OCI-LY1 (cell line): Measurements from ENCODE around the gene PSTPIP1.

Experiments used
- H2AFZ ChIP-seq: fragments of 200-600 bp; sonication (generic), shearing (Covaris generic); 2 replicates; pipeline ENCODE4 v1.6.0; 2014; ENCODE audit warnings: antibody characterized with exemption, mild to moderate bottlenecking, low read length
- H3F3A ChIP-seq: fragments of 200-600 bp; sonication (generic), shearing (Covaris generic); 2 replicates; pipeline ENCODE4 v1.6.0; 2014; ENCODE audit warnings: mild to moderate bottlenecking, antibody characterized with exemption, low read length, moderate library complexity; ENCODE audit not compliant: insufficient read depth
- H3K27ac ChIP-seq: fragments of 200-600 bp; sonication (generic); 2 replicates; pipeline ENCODE4 v1.5.1; 2014; ENCODE audit warnings: low read length, mixed run types, mild to moderate bottlenecking, low read depth; ENCODE audit not compliant: poor library complexity, severe bottlenecking
- H3K27me3 ChIP-seq: fragments of 200-600 bp; sonication (generic); 2 replicates; pipeline ENCODE4 v1.6.0; 2014; ENCODE audit warnings: antibody characterized with exemption, mild to moderate bottlenecking, low read length, moderate library complexity; ENCODE audit not compliant: insufficient read depth
- H3K36me3 ChIP-seq: fragments of 200-600 bp; sonication (generic); 2 replicates; pipeline ENCODE4 v1.6.1; 2014; ENCODE audit warnings: mild to moderate bottlenecking, antibody characterized with exemption, low read length, moderate library complexity, mixed read lengths; ENCODE audit not compliant: insufficient read depth
- H3K4me1 ChIP-seq: fragments of 200-600 bp; sonication (generic); 2 replicates; pipeline ENCODE4 v1.5.1; 2014; ENCODE audit warnings: mild to moderate bottlenecking, low read length, moderate library complexity; ENCODE audit not compliant: insufficient read depth, severe bottlenecking
- H3K4me2 ChIP-seq: fragments of 200-600 bp; sonication (generic), shearing (Covaris generic); 2 replicates; pipeline ENCODE4 v1.6.1; 2014; ENCODE audit warnings: low read length
- H3K4me3 ChIP-seq: fragments of 200-600 bp; sonication (generic); 2 replicates; pipeline ENCODE4 v1.5.1; 2014; ENCODE audit warnings: low read length, low read depth, mild to moderate bottlenecking, mixed read lengths; ENCODE audit not compliant: poor library complexity, severe bottlenecking
- H3K79me2 ChIP-seq: fragments of 200-600 bp; shearing (Covaris generic); 2 replicates; pipeline ENCODE4 v1.6.1; 2016; ENCODE audit warnings: mixed run types, low read length, mixed read lengths; ENCODE audit not compliant: insufficient read depth
- H3K9ac ChIP-seq: fragments of 200-600 bp; sonication (generic), shearing (Covaris generic); 2 replicates; pipeline ENCODE4 v1.6.1; 2014; ENCODE audit warnings: mild to moderate bottlenecking, low read length, mixed read lengths
- H3K9me2 ChIP-seq: fragments of 200-600 bp; sonication (generic), shearing (Covaris generic); 2 replicates; pipeline ENCODE4 v1.6.1; 2014; ENCODE audit warnings: low read depth, mild to moderate bottlenecking, low read length, mixed read lengths
- H3K9me3 ChIP-seq: fragments of 200-600 bp; shearing (Covaris generic); 2 replicates; pipeline ENCODE4 v1.6.1; 2014; ENCODE audit warnings: low read length, mixed read lengths
- H4K20me1 ChIP-seq: fragments of 200-600 bp; sonication (generic), shearing (Covaris generic); 2 replicates; pipeline ENCODE4 v1.6.0; 2016; ENCODE audit warnings: mild to moderate bottlenecking, low read length; ENCODE audit not compliant: insufficient read depth
- EZH2 ChIP-seq: fragments of 200-600 bp; sonication (generic), shearing (Covaris generic); IDR thresholded peaks from 2 replicates; pipeline ENCODE4 v1.8.0; 2017; ENCODE audit warnings: borderline replicate concordance, mixed run types, mild to moderate bottlenecking, antibody characterized with exemption, low read length, moderate library complexity, mixed read lengths
- TF ChIP-seq, protein P1 (sequence below): fragments of 200-600 bp; sonication (generic), shearing (Covaris generic); IDR thresholded peaks from 2 replicates; pipeline ENCODE4 v1.5.1; 2017; ENCODE audit warnings: mild to moderate bottlenecking, antibody characterized with exemption, low read length, moderate library complexity, mixed read lengths

PSTPIP1 gene

DNA sequence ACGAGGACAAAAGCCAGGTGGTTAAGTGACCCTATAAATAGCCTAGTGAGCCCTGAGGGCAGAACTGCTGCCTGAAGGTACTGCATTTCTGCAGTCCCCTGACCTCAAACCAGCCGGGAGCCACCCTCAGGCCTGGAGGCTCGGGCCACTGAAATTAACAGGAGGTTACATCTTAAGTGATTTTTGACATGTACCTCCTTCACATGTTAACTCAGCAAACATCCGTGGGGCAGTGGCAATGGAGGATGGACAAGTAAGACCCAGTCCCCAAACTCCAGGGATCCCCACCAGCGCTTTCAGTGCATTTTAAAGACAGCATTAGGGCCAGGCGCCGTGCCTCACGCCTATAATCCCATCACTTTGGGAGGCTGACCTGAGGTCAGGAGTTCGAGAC is 26.2 kb downstream of the PSTPIP1 start:
- Histone ChIP-seq H2AFZ (no peak overlapping the region), H3K27ac (no peak overlapping the region), H3K4me2 (no peak overlapping the region)

DNA sequence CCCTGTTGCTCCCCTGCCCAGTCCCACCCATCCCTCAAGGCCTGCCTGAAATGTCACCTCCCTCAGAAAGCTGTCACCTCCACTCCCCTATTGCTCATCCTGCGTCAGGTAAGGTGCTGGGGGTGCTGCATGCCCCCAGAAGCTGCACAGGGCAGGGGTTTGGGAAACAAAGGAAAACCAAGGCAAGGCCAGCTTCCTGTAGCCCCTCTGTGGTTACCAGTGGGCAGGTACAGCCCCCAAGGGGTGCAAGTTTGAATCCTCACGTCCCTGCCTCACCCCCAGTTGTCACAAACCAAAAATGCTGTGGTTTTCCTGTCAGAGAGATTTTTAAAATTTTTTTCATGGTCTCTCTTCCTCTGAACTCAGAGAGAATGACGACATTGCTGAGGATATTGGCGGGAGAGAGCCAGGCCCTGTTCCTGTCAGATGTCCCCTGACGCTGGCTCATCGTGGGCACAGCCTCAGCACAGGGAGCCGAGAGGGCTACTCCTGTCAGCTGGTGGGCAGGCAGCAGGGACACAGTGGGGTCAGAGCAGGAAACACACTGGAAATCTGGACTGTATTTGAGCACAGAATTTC is 27.0 kb downstream of the PSTPIP1 start:
- Histone ChIP-seq H3K4me2 (no peak overlapping the region), H3K4me1 (no peaks in the 10 kb centered on the region), H3K9me3 (no peaks in the 10 kb centered on the region), H3K27me3 (no peaks in the 10 kb centered on the region), H3K4me3 (no peak overlapping the region), H3K9ac (no peak overlapping the region), H3F3A (no peaks in the 10 kb centered on the region), H3K27ac (no peak overlapping the region), H3K9me2 (no peaks in the 10 kb centered on the region), H3K36me3 (no peaks in the 10 kb centered on the region), H2AFZ (no peak overlapping the region), H3K79me2 (no peaks in the 10 kb centered on the region), H4K20me1 (no peaks in the 10 kb centered on the region)
- TF ChIP-seq, protein P1, sequence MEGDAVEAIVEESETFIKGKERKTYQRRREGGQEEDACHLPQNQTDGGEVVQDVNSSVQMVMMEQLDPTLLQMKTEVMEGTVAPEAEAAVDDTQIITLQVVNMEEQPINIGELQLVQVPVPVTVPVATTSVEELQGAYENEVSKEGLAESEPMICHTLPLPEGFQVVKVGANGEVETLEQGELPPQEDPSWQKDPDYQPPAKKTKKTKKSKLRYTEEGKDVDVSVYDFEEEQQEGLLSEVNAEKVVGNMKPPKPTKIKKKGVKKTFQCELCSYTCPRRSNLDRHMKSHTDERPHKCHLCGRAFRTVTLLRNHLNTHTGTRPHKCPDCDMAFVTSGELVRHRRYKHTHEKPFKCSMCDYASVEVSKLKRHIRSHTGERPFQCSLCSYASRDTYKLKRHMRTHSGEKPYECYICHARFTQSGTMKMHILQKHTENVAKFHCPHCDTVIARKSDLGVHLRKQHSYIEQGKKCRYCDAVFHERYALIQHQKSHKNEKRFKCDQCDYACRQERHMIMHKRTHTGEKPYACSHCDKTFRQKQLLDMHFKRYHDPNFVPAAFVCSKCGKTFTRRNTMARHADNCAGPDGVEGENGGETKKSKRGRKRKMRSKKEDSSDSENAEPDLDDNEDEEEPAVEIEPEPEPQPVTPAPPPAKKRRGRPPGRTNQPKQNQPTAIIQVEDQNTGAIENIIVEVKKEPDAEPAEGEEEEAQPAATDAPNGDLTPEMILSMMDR: no peak
- TF ChIP-seq EZH2: no peak

More for the DNA sequence above, 26.2 kb downstream of the PSTPIP1 start:
- H3K4me3 ChIP-seq: no peak overlapping the region
- H3K4me1 ChIP-seq: no peaks in the 10 kb centered on the region
- TF ChIP-seq EZH2: no peak
- TF ChIP-seq, protein P1: no peak
- no peaks in the 10 kb centered on the region for H3K79me2 ChIP-seq
- no peaks in the 10 kb centered on the region for H3K9me2 ChIP-seq
- no peaks in the 10 kb centered on the region for H3K9me3 ChIP-seq
- H3K27me3 ChIP-seq: no peaks in the 10 kb centered on the region
- H3K9ac ChIP-seq: no peak overlapping the region
- H3K36me3 ChIP-seq: no peaks in the 10 kb centered on the region
- no peaks in the 10 kb centered on the region for H3F3A ChIP-seq
- no peaks in the 10 kb centered on the region for H4K20me1 ChIP-seq

DNA sequence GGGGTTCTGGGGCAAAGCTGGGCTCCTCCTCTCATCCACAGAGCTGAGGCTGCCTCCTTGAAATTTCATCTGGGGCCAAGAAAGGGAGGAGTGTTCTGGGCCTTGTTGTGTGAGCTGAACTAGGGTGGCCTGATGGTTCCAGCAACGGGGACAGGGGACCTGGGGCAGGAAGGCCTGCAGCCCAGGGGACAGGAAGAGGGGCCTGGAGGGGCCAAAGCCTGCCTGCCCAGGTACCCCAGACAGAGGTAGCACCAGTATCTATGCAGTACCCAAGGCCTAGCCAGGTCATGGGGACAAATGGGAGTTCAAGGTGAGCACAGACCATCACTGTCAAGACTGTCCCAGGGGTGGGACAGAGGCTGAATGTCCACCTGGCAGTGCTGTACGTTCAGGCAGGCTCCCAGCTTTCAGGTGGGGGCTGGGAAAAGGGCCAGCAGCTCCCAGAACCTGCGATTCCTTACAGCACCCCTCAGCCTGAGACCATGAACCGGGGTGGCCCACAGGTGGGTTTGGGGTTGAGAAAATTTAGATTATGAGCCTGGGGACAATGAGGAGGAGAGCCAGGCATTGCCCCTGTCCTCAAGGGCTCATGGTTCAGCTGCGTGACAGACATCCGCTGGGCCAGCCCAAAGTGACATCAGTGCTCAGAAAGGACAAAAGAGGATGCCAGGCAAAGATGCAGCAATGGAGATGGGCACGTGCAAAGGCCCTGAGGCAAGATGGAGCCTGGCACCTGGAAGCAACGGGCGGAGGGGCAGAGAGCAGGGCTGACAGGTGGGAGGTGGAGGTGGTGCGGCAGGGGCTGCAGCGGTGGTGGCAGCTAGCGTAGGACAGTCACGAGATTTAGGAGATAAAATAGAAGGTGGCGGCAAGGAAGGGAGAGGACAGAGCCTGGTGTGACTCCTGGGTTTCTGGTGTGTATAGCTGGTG is 28.0 kb downstream of the PSTPIP1 start:
- Histone ChIP-seq H3K9me2 (no peaks in the 10 kb centered on the region), H4K20me1 (no peaks in the 10 kb centered on the region), H3K4me1 (no peaks in the 10 kb centered on the region), H3K36me3 (no peaks in the 10 kb centered on the region), H3K9ac (no peak overlapping the region), H3K4me2 (no peak overlapping the region), H3K9me3 (no peaks in the 10 kb centered on the region), H3F3A (no peaks in the 10 kb centered on the region), H3K27ac (no peak overlapping the region), H3K79me2 (no peaks in the 10 kb centered on the region), H3K4me3 (no peak overlapping the region), H2AFZ (no peak overlapping the region), H3K27me3 (no peaks in the 10 kb centered on the region)
- TF ChIP-seq, protein P1: no peak
- TF ChIP-seq EZH2: no peak
